Activated CD8-positive, alpha-beta T cell treated with anti-CD3 and anti-CD28 coated beads for 36 hours (primary cell): Measurements from ENCODE around the gene ZBP1. TPM values are rescaled to one million over a fixed set of nuclear protein-coding genes. Genes with fewer than 3 reads are reported as not detected.

Experiments
- ATAC-seq: fragments of 200-7000 bp; cut with Tn5 transposase; one replicate; pipeline ENCODE4 v1.10.0; 2021; ENCODE audit warnings: mild to moderate bottlenecking, moderate library complexity
- CTCF ChIA-PET: fragments of 350-600 bp; sonication (Branson Sonifier 250); formaldehyde crosslinking; loops from one replicate; lab custom pipeline; 2021; ENCODE audit warnings: antibody characterized with exemption; lab: Charles Lee
- POLR2A ChIA-PET: fragments of 350-600 bp; sonication (Branson Sonifier 250); formaldehyde crosslinking; loops from one replicate; lab custom pipeline; 2021; ENCODE audit warnings: antibody characterized with exemption; lab: Charles Lee
- DNase-seq: peaks from one replicate; pipeline ENCODE4 v3.0.0-alpha.2; 2020
- H3K27ac Mint-ChIP-seq: one replicate; pipeline ENCODE4 v1.8.0; 2021; ENCODE audit warnings: mild to moderate bottlenecking, mixed read lengths
- H3K27me3 Mint-ChIP-seq: one replicate; pipeline ENCODE4 v1.8.0; 2021; ENCODE audit warnings: mixed read lengths
- H3K36me3 Mint-ChIP-seq: one replicate; pipeline ENCODE4 v1.8.0; 2021; ENCODE audit warnings: low read depth, mixed read lengths
- H3K4me1 Mint-ChIP-seq: one replicate; pipeline ENCODE4 v1.8.0; 2021; ENCODE audit warnings: low read depth, mixed read lengths
- H3K4me3 Mint-ChIP-seq: one replicate; pipeline ENCODE4 v1.8.0; 2021; ENCODE audit warnings: mild to moderate bottlenecking, moderate library complexity, mixed read lengths
- H3K9me3 Mint-ChIP-seq: one replicate; pipeline ENCODE4 v1.8.0; 2021; ENCODE audit warnings: mixed read lengths
- intact Hi-C: fragments of 100-400 bp; cut with micrococcal nuclease; formaldehyde crosslinking; loops from one replicate; pipeline ENCODE4 v1.10.0; 2022
- total RNA-seq, 2 experiments: library from RNA; stranded (reverse); gene quantifications; one replicate each; pipeline ENCODE4 v1.2.3, GENCODE V29; 2021
- TF ChIP-seq, protein P1 (sequence below): fragments of 200-600 bp; IDR thresholded peaks from one replicate; pipeline ENCODE4 v1.8.0; 2022; ENCODE audit warnings: antibody characterized with exemption, mild to moderate bottlenecking

The ZBP1 gene
- total RNA-seq, 2 experiments from 2014 or later = 0.11 to 0.56 TPM

DNA sequence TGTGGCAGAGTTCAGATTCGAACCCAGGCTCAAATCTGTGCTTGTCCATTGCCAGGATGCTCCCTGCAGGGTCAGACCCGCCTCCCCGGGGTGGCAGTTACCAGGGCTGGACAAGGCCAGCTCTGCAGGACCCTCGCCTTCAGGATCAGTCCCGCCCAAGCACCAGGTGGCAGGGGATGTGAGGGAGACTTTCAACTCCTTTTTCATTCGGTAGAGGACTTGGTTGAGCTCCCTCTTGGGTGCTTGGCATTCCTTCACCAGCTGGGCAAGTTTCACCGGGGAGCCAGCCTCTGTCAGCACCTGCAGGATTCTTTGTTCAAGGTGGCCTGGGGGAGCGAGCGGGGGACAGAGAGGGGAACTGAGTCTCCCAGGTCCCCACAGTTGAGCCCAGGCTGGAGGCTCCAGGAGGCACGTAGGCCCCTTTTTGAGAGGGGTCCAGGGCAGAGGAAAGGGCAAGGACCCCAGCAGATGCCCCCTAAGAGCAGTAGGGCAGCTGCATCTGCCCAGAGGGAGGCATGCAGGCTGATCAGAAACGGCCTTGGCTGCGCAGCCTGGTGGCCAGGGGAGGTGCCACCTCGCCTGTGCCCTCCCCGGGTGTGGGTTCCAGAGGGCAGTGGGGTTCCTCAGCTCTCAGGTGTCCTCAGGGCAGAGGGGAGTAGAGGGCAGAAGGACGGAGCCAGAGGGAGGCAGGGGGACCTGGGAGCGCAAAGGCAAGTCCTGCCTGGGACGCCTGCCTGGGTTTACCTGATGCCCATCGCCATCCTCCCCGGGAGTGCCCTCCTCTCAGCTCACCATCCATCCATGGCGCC is 3.9 kb downstream of the ZBP1 start:
- no peak for DNase-seq
- ChIA-PET CTCF (interaction anchor here (1.3 to 2.1 kb wide), 4 partner anchors 10 to 20 kb away, joined by 3 to 9 read pairs (median 6); no protein-coding TSS in a partner anchor), POLR2A (interaction anchor here (1.0 to 1.2 kb wide), 3 partner anchors 12 to 19 kb away, joined by 3 to 5 read pairs (median 4); no protein-coding TSS in a partner anchor)
- no peaks in the 10 kb centered on the region for H3K9me3 Mint-ChIP-seq
- TF ChIP-seq, protein P1, sequence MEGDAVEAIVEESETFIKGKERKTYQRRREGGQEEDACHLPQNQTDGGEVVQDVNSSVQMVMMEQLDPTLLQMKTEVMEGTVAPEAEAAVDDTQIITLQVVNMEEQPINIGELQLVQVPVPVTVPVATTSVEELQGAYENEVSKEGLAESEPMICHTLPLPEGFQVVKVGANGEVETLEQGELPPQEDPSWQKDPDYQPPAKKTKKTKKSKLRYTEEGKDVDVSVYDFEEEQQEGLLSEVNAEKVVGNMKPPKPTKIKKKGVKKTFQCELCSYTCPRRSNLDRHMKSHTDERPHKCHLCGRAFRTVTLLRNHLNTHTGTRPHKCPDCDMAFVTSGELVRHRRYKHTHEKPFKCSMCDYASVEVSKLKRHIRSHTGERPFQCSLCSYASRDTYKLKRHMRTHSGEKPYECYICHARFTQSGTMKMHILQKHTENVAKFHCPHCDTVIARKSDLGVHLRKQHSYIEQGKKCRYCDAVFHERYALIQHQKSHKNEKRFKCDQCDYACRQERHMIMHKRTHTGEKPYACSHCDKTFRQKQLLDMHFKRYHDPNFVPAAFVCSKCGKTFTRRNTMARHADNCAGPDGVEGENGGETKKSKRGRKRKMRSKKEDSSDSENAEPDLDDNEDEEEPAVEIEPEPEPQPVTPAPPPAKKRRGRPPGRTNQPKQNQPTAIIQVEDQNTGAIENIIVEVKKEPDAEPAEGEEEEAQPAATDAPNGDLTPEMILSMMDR = no peak
- no peak overlapping the region for H3K27ac Mint-ChIP-seq
- no peak overlapping the region for H3K4me3 Mint-ChIP-seq
- no peaks in the 10 kb centered on the region for H3K27me3 Mint-ChIP-seq
- ATAC-seq = no peak
- H3K4me1 Mint-ChIP-seq = peaks cover 46% of the 10 kb centered on the region
- H3K36me3 Mint-ChIP-seq = no peaks in the 10 kb centered on the region
- intact Hi-C loops = no loop called here

DNA sequence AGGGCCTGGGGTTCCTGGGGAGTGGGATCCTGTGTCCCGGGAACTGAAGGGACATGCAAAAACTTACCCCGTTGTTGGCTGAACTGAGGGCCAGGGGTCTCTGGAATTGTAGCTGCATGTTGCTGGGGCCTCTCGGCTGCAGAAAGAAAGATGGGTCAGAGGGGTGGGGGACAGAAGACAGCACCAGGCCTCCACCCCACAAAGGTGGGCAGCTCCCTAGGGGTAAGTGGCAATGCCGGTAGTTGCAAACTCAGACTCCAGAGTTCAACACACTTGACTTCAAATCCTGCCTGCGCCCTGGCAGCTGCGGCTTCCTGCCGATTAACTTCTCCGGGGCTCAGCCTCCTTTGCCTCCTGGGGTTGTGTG is 4.8 kb downstream of the ZBP1 start:
- intact Hi-C loops = no loop called here
- peaks cover 37% of the 10 kb centered on the region for H3K4me1 Mint-ChIP-seq
- H3K4me3 Mint-ChIP-seq = no peak overlapping the region
- no peaks in the 10 kb centered on the region for H3K27me3 Mint-ChIP-seq
- CTCF ChIA-PET = interaction anchor here (1.3 to 2.1 kb wide), 3 partner anchors 9 to 19 kb away, joined by 4 to 9 read pairs (median 9); no protein-coding TSS in a partner anchor
- no peaks in the 10 kb centered on the region for H3K36me3 Mint-ChIP-seq
- ATAC-seq (no peak), DNase-seq (no peak)
- POLR2A ChIA-PET = interaction anchor here (1.1 to 1.2 kb wide), 2 partner anchors 13 to 18 kb away, joined by 4 to 5 read pairs; no protein-coding TSS in a partner anchor
- no peaks in the 10 kb centered on the region for H3K9me3 Mint-ChIP-seq
- no peak overlapping the region for H3K27ac Mint-ChIP-seq
- TF ChIP-seq, protein P1 = no peak

DNA sequence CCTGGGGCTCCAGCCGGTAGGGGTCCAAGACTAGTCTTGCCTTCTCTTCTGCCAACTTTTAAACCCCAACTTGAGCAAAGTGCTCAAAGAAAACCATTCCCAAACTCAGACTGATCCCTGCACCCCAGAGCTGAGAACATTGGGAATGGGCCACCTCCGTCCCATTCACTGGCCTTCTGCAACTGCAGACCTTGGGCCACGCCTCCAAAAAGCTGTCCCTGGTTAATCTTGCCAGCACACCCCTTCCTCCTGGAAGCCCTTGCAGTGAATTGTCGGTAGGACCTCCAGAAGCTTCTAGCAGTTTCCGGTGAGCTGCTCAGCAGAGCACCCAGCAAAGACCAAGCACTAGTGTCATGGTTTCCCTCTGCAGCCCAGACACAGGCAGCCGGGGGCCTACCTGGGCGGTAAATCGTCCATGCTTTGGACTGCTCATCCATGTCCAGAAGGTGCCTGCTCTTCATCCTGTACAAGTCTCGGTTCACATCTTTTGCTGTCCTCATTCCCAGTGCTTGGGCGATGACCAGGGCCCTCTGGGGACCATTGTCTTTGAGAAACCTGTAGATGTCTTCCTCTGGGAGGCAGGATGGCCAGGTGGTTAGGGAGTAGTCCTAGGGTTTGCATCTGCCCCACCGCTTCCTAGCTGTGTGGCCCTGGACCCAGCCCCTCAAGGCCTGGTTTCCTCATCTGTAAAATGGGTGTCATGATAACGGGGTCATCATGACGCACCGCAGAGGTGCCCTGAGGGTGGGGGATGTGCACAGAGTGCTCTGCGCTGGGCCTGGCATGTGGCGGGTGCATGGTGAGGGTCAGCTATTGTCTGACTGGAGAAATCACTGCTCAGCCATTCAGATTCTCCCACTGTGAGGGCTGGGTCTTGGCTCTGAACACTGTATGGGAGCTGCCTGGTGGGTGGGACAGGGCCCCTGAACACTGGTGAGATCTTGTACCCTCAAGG is 5.5 kb downstream of the ZBP1 start:
- H3K9me3 Mint-ChIP-seq = no peaks in the 10 kb centered on the region
- no peak overlapping the region for H3K27ac Mint-ChIP-seq
- ATAC-seq = no peak
- no peak for DNase-seq
- TF ChIP-seq, protein P1 = no peak
- H3K27me3 Mint-ChIP-seq = no peaks in the 10 kb centered on the region
- H3K36me3 Mint-ChIP-seq = no peaks in the 10 kb centered on the region
- peaks cover 30% of the 10 kb centered on the region for H3K4me1 Mint-ChIP-seq
- intact Hi-C loops = no loop called here
- ChIA-PET CTCF (interaction anchor here (1.9 to 2.1 kb wide), 2 partner anchors 14 to 18 kb away, joined by 9 read pairs; no protein-coding TSS in a partner anchor), POLR2A (interaction anchor here (1.1 kb wide), 1 partner anchor 18 kb away, joined by 4 read pairs; no protein-coding TSS in a partner anchor)
- H3K4me3 Mint-ChIP-seq = no peak overlapping the region

DNA sequence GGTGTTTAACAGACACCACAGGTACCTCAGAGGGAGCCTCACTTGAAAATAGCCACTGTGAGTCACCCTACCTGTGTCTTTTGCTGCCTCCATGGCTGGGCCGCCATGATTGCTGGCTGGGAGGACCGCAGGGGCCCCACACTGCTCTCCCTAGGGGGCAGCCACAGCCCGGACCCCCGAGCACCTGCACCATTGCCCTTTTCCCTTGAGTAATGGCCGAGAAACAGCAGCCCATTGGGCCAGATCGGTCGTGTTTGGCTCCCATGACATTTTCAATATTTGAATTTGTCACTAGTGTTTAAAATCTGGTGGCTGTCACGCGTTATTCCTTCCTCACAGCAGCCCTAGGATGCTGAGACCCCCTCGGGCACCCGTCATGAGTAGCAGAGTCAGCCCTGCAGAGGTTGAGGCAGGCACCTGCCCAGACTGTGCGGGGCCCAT is 6.7 kb downstream of the ZBP1 start:
- intact Hi-C loops = no loop called here
- no peak for DNase-seq
- no peaks in the 10 kb centered on the region for H3K27me3 Mint-ChIP-seq
- H3K36me3 Mint-ChIP-seq = no peaks in the 10 kb centered on the region
- no peak overlapping the region for H3K27ac Mint-ChIP-seq
- CTCF ChIA-PET = no interaction called here
- H3K4me1 Mint-ChIP-seq = peaks cover 18% of the 10 kb centered on the region
- POLR2A ChIA-PET = no interaction called here
- no peaks in the 10 kb centered on the region for H3K9me3 Mint-ChIP-seq
- H3K4me3 Mint-ChIP-seq = no peak overlapping the region
- TF ChIP-seq, protein P1 = no peak
- no peak for ATAC-seq
